NB4 (cell line): Measurements from ENCODE around the gene CHST11.
A peak's percentile ranks its signal among the peaks of the same experiment; 100 is the strongest.

Experiments
- DNase-seq: peaks from one replicate; pipeline ENCODE4 v3.0.0; 2010; ENCODE audit warnings: low read depth
- H3K4me3 ChIP-seq: one replicate; pipeline ENCODE4 v1.5.1; 2011; ENCODE audit warnings: mild to moderate bottlenecking, low read depth, low read length, moderate library complexity
- MYC ChIP-seq: IDR thresholded peaks from 2 replicates; pipeline ENCODE4 v1.6.1; 2011; ENCODE audit warnings: low read depth, low read length
- POLR2A ChIP-seq: IDR thresholded peaks from 2 replicates; pipeline ENCODE4 v1.6.1; 2011; ENCODE audit warnings: mild to moderate bottlenecking; ENCODE audit not compliant: insufficient read length; ENCODE audit errors: extremely low read depth
- TF ChIP-seq, protein P1 (sequence below): IDR thresholded peaks from 2 replicates; pipeline ENCODE4 v1.6.1; 2011; ENCODE audit warnings: low read depth, low read length
- TF ChIP-seq, protein P2 (sequence below): IDR thresholded peaks from one replicate; pipeline ENCODE4 v1.5.1; 2012; ENCODE audit warnings: low read depth, low read length

Gene CHST11

GRCh38 chr12:104600790-104601739 lies 144.3 kb downstream of the CHST11 start:
- DNase-seq, result peak; percentile 38
- no peak overlapping the region for H3K4me3 ChIP-seq
- TF ChIP-seq POLR2A (no peak), MYC (no peak)
- TF ChIP-seq, protein P1, sequence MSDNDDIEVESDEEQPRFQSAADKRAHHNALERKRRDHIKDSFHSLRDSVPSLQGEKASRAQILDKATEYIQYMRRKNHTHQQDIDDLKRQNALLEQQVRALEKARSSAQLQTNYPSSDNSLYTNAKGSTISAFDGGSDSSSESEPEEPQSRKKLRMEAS, result no peak

DNA sequence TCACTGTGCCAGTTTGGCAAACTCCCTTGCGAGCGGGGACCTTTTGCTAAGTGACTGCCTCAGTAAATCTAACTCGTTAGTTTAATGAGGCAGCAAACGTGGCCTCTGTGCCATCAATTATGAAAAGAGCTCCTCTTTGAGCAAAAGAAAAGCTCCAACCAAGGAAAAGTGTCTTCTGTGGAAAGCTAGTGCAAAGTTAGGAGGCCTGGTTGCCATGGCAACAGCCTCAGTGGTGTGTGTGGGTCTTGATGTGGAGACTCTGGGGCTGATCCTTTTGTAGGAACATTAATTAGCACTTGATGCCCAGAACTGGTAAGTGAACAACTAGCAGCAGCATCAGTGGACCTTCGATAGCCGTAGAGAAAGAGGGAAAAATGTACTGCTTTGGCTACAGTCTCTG lies 145.7 kb downstream of the CHST11 start:
- TF ChIP-seq, protein P2, sequence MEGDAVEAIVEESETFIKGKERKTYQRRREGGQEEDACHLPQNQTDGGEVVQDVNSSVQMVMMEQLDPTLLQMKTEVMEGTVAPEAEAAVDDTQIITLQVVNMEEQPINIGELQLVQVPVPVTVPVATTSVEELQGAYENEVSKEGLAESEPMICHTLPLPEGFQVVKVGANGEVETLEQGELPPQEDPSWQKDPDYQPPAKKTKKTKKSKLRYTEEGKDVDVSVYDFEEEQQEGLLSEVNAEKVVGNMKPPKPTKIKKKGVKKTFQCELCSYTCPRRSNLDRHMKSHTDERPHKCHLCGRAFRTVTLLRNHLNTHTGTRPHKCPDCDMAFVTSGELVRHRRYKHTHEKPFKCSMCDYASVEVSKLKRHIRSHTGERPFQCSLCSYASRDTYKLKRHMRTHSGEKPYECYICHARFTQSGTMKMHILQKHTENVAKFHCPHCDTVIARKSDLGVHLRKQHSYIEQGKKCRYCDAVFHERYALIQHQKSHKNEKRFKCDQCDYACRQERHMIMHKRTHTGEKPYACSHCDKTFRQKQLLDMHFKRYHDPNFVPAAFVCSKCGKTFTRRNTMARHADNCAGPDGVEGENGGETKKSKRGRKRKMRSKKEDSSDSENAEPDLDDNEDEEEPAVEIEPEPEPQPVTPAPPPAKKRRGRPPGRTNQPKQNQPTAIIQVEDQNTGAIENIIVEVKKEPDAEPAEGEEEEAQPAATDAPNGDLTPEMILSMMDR, result no peak
- TF ChIP-seq POLR2A (no peak), MYC (no peak)
- TF ChIP-seq, protein P1, result no peak
- no peak overlapping the region for H3K4me3 ChIP-seq
- peak; percentile 35 for DNase-seq

DNA sequence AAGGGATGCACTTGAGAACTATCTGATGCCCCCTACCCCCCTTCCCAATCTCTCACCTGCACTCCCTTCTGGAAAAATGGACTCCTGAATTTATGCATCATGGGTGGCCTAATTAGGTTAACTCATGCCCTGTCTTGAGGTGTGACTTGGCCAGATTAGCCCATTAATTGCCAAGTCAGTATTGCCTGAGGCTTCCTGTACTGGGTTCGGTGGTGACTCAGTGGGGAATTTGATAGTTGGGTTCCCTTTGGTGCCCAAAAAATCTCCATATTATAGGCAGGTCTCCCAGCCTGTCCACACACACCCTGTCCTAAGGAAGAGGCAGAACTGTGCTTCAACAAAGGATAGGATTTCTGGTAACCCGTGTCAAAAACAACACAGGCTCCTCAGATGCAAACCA lies 146.1 kb downstream of the CHST11 start:
- TF ChIP-seq MYC (no peak), POLR2A (no peak)
- TF ChIP-seq, protein P1, result no peak
- TF ChIP-seq, protein P2, result no peak
- H3K4me3 ChIP-seq, result no peak overlapping the region
- peak; percentile 32 for DNase-seq

GRCh38 chr12:104603545-104603973 lies 146.8 kb downstream of the CHST11 start:
- TF ChIP-seq, protein P1, result no peak
- no peak for TF ChIP-seq MYC
- TF ChIP-seq, protein P2, result no peak
- TF ChIP-seq POLR2A, result no peak
- DNase-seq, result peak; percentile 49

GRCh38 chr12:104604070-104604994 lies 147.6 kb downstream of the CHST11 start:
- TF ChIP-seq POLR2A (no peak), MYC (peak; percentile 51; the same call in 1 of the 2 replicates)
- TF ChIP-seq, protein P2, result no peak
- TF ChIP-seq, protein P1, result peak; percentile 63
- peak overlapping the region; percentile 37 for H3K4me3 ChIP-seq
- peak; percentile 100 for DNase-seq

More at GRCh38 chr12:104603545-104603973, 146.8 kb downstream of the CHST11 start:
- H3K4me3 ChIP-seq, result peak overlapping the region; percentile 4
